Hematopoietic multipotent progenitor cell treated with erythropoietin and hydrocortisone succinate and interleukin-3 and kit ligand, for 4 days (in vitro differentiated cells): Measurements from ENCODE around the gene NNAT.
A peak's percentile ranks its signal among the peaks of the same experiment; 100 is the strongest.
"Not testable (repeated sequence)": the region's sequence is repeated elsewhere in the genome, so short reads cannot be mapped to it uniquely, and the experiment has no call there.

ENCODE experiments used
- DNase-seq: peaks from one replicate; pipeline ENCODE4 v3.0.0-alpha.2; 2015

NNAT gene

DNA sequence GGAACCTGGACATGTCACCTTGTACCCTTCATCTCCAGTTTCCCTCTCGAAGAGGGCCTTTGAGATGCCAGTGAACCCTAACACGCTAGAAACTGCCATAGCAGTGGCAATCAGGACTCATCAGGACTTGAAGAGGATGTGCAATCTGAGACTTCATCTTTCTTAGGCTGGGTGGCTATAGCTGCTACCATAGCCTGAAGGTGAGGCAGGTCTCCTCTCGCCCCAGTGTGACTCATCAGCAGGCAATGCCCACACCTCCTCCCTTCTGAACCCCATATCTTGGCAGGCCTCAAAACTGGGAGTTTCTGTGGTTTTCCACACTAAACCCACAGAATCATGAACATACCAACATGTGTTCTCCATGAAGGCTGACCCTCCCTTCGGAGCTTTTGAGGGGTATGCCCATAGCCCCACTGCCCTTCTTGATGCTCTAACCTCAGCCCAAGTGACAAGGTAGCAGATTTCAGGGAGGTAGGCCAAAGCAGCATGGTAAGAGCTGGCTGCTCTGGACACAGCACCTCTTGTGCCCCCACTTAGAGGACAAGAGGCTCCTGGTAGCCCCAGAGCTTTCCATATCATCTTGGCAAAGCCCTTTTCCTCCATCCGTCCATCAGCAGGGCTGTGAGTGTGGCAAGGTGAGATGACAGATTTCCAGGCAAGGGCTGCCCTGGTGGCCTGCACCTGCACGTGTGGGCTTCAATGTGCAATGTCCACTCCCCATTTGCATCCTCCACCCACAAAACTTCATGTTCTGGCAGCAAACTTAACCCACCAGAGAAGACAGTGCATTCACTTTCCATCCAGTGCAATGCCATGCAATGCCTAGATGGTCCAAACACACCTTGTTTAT is 4.0 kb downstream of the NNAT start:
- peak; percentile 69 for DNase-seq

DNA sequence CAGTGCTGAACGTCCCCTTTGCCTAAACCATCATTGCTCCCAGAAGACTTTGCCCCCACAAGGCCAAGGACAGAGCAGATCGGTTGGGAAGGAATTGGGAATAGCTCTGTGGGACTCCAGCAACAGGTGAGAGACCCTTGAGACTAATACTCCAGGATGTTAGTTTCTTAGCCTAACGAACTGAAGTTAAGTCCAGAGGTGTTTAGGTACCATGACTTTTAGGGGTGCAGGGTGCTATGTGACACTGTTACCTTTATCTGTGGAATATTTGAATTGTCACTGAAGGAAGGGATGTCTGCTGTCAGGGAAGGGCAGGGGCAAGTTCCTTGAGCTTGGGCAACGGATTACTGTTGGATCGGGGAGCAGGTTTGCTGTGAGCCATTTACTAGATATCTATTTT is 4.8 kb downstream of the NNAT start:
- no peak for DNase-seq

DNA sequence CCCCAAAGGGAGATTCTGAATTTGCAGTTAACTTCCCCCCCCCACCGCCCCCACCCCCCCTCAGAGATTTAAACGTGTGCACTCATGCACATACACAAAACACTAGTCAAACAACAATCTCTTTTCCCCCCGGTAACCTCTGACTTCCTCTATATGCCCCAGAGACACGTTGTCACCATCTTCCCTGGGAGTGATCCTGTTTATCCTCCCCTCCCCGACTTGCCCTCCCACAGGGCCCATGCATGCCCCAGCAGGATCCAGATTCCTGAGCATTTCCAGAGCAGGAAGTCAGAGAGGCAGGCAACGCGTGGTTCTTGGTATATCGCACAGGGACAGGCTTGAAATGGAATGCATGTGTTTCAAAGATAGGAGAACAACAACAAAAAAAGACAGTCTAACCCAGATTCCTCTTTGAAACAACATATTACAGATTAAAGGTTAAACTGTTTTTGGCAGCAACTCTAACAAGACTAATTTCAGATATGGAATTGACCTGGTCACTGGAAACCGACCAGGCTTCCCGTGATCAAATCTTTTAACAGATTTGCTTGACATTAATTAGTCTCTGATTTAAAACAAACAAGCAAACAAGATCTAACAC is 5.3 kb downstream of the NNAT start:
- peak; percentile 73 for DNase-seq

DNA sequence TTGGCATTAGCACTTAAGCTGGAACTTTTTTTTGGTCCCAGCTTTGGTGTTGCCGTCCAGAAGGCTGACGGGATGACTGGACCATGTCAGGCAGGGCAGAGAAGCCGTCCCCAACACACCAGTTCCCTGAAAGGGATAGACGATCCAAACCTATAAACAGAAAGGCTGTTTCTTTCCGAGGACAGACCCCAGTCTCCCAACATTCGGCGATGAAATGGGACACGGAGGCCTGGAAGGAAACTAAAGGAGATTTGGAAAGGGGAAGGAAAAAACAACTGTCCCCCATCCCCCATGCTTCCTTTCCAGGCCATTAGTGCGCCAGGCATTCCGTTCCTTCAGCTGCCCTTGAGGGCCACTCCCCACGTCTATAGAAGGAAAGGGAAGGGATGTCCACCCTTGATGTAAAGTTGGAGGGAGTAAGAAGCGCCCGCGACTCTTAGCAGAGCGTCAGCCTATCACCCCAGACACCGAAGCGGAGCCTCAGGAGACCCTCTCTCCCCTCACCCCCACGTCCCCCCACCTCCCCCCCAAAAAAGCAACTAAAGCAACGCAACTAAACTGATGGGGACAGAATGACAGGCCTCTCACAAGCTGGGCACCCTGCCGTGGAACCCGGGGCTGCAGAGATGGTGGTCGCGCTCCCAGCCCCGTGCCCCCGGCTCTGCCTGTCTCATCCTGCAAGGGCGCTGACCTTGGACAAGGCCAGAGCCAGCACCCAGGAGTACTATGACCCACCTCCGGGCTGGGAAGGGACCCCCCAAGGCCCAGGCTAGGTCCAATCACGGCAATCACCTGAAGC is 6.0 kb downstream of the NNAT start:
- DNase-seq = no peak

DNA sequence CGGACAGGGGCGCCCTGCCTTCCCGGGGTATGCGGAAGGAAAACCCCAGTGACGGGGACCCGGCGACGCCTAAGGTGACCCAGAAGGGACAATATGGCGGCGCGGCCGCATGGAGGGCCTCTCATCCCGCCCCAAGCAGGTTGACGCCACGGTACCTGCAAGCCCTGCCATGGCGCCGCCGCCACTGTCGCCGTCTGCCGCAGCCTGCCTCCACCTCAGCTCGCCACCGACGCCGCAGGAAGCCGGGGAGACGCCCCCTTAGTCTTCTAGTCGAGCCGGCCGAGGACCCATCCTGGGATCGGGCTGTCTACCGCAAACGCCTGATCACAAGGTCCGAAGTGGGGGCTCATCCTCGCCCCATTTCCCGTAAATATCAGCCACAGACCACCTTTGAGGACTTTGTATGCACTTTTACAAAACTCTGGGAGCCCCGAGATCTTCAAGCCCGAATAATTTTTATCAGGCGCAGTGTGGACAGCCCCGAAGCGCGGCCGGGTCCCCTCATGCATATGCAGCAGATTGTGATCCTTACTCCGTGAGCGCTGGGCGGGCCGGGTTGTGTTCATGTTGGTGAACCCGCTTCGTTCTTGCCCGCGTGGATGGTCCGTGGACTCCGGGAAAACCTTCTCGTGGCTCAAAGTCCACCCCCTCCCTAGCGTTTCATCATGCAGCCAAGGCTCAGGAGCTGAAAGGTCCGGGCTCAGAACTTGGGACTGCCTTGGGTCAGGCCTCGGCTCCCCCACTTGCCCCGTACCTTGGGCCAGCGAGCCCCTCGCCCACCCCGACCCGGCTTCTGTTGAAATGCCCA is 6.8 kb downstream of the NNAT start, which contains the start of gene BLCAP:
TSS of gene BLCAP (minus strand) at position 239 of the 808 bp plus-strand sequence. CDS start 8,702 bp downstream, outside the sequence.
- DNase-seq = peak; percentile 95

DNA sequence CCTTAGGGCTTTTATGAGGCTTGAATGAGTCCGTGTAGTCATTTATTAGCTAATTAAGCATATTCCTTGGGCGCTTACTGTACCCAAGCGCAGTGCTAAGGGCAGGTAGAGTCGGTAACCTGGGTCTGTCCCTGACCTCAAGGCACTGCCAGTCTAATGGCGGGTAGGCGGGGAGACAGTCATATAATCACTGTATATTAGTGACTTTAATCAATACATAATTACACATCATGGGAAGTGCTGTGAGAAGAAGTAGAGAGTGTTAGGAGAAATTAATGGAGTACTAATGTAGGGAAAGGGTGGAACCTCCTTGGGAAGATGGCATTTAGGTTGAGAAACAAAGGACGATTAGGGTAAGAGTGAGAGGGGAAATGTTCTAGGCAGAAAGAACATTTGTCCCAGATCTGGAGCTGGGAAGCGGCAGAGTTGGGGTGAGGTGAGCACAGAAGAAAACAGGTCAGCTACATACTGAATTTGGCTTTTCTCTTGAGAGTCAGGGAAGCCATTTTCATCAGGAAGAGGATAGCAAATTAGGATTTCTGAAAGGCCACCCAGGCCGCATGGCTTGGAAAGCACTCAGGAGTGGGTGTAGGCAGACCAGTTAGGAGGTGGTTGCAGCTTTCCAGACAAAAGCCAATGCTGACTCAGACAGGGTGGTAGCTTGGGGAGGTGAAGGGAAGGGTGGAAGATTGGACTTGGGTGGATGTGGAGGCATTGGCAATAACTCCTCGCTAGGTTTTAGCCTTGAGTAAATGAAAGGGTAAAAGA is 7.6 kb downstream of the NNAT start:
- DNase-seq = no peak

DNA sequence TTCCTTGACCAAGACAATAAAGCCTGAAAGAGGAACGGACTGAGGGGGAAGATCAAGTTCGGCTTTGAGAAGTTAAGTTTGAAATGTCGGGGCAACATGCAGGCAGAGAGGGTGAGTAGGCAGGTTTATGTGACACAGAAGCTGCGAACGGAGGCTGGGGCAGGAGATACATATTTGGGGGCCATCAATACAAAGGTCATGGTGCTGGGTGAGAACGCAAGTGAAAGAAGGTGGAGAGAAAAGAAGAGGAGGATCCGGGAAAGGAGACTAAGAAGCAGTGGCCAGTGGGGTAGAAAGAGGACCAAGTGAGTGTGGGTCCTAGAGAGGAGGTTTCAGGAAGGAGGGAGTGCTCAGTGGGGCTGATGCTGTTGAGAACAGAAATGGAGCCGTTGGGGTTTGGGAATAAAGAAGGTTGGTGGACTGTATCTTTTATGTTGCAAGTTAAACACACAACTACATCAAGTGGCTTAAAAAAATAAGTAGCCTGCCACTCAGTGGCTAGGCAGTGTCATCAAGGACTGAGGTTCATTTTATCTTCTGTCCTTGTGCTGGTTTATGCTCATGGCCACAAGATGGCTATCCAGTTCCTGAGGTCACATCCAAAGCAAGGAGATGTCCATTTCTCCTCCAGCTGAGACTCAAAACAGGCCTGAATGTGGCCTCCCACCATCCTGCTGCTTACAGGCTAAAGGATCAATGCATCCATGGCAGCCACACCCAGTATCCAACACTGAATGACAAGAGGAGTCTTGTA is 8.3 kb downstream of the NNAT start:
- DNase-seq = peak; percentile 46

DNA sequence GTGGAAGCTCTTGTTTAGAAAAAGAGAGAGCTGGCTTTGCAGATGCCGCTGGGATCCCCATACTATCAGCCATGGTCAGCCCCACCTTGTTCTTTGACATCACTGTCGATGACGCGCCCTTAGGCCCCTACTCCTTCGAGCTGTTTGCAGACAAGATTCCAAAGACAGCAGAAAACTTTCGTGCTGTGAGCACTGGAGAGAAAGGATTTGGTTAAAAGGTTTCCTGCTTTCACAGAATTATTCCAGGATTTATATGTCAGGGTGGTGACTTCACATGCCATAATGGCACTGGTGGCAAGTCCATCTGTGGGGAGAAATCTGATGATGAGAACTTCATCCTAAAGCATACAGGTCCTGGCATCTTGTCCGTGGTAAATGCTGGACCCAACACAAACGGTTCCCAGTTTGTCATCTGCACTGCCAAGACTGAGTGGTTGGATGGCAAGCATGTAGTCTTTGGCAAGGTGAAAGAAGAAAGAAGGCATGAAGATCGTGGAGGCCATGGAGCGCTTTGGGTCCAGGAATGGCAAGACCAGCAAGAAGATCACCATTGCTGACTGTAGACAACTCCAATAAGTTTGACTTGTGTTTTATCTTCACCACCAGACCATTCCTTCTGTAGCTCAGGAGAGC is 9.0 kb downstream of the NNAT start:
- DNase-seq = no peak

DNA sequence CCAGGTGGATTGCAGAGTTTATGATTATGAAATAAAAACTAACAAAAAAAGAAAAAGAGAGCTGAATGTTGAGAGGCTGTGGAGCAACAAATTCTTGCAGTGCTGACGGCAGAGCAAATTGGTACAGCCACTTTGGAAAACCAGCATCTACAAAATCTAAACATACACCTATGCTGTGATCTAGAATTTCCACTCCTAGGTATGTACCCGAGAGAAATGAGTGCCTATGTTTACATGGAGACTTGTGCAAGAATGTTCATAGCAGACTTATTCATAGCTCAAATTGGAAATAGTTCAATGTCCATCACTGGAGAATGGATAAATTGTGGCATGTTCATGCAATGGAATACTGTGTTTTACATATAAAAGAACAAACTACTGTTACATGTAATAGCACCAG is 9.6 kb downstream of the NNAT start:
- DNase-seq = no peak

DNA sequence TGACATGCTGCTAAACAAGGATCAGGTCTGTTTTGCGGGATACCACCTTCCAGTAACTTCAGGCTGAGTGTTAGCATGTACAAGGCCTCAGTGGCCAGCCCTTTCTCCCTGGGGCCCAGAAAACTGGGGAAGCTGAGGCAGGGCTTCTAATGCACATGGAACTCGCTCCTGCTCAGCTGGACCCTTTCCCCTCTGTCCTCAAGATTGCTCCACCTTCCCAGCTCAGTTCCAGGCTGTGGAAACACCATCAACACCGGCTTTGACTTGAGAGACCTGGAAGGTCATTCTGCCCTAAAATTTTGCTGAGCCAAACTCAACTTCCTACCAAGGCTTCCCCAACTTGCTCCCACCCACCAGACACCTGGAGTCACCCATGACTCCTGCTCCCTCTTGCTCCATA is 10.8 kb downstream of the NNAT start:
- no peak for DNase-seq

DNA sequence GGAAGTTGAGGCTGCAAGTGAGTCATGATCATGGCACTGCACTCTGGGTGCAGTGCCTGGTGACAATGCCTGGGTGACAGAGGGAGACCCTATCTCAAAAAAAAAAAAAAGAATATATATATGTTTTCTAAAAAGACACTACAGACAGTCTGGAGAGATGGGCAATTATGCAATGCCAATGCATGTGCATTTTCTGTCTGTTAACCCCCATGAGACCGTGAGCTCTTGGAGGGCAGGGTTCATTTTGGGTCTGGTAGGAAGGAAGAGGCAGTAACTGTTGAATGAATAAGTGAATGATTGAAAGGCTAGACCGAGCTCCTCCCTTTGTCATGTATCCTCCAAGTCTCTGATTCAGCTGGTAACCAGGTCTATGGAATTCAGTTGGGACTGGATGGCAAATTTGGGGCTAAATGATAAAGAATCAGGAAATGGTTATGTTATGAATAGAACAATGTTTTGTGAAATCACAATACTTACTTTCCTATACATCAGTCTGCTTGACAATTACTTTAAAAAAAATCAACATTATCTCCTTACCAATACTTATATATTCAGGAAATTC is 12.2 kb downstream of the NNAT start:
- DNase-seq = no peak

DNA sequence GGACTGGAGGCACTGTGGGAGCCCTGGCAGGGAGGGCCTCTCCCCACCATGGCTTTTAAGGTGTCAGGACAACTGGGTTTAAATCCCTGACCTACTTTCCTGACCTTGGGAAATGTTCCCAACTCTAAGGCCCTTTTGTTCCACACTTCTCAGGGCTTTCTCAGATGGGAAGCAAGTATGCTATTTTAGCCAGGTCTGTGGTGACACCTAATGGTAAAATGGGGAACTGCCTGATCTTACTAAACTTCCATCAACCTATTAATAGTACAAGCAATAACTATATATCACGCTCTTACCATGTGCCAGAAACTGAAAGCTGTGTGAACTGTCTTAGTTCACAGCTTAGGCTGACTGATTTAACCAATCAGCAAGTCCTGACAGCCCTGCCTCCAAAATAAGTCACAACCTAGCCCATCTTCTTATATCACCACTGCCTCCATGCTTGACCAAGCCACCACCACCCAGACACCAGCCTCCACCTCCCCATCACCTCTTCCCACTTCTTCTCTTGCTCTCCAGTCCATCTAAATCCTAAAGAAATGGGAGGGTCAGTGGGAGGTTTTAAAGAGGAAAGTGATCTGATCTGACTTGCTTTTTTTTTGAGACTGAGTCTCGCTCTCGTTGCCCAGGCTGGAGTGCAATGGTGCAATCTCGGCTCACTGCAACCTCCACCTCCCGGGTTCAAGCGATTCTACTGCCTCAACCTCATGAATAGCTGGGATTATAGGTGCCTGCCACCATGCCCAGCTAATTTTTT is 13.5 kb downstream of the NNAT start:
- peak; percentile 84 for DNase-seq

DNA sequence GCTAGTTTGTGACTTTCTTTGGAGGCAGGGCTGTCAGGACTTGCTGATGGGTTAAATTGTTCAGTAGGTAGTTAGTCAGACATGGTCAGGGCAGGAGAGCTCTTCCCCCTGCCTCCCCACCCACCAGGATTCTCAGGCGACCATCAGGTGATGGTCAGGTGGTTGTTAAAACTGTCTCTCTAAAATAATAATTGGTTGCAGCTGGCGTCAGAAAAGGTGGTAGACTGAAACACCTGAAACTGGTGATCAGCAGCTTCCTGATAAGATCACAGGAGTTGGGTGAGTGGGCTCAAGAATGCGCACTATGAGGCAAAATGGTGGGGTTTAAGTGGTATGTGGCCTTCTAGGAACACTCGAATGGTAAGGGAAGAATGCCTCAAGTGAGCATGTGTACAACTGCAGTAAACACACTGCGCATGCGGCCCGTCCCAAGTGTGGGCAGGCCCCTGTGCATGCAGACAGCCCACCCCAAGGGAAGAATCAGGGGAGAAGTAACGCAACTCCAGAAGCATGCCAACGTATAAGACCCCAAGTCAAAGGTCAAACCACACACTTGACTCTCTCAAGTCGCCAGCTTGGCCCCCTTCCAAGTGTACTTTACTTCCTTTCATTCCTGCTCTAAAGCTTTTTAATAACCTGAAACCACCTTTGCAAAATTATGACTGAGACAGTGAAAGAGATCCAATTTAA is 14.5 kb downstream of the NNAT start:
- DNase-seq = no peak

DNA sequence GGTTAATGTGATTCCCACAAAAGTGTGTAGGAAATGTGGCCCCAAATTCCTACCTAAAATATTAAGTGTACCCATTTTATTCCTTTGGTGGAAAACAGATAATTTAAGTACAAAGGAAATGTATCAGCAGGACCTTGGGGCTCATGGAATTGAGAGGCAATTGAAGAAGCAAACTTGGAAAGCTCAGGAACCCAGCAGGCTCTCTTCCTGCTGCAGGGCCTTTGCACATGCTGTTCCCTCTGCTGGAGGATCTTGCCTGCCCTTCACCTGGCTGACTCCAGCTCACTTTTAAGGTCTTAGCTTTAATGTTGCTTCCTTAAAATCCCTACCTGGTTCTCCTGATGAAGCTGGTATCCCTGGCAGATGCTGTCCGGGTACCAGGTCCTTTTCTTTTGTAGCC is 16.5 kb downstream of the NNAT start:
- no peak for DNase-seq

DNA sequence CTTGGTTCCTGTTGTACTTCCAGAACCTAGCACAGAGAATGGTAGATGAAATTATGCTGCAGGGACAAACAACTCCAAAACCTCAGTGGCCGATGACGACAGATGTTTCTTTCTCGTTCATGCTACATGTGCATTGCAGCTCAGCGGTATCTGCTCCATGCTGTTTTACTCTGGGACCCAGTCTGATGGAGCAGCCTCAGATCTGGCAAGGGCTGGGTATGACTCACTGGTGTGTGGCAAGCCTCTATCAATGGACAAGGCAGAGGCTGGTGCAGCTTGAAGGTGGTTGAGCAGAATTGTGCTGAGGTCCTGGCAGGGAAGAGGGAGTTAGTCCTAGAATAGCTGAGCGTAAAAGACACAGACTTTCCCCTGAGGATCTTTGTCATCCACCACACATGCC is 17.0 kb downstream of the NNAT start:
- DNase-seq = peak; percentile 50

DNA sequence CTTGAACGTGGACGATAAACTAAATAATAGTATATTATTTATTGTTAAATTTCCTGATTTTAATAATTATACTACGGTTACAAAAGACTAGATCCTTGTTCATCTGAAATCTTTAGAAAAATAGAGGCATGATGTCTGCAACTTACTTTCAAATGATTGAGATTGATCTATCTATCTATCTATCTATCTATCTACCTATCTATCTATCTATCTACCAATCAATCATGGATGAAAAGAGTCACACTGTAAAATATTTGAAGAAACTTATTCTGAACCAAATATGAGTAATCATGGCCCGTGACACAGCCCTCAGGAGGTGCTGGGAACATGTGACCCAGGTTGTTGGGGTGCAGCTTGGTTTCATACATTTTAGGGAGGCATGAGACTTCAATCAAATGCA is 18.4 kb downstream of the NNAT start:
- no peak for DNase-seq

DNA sequence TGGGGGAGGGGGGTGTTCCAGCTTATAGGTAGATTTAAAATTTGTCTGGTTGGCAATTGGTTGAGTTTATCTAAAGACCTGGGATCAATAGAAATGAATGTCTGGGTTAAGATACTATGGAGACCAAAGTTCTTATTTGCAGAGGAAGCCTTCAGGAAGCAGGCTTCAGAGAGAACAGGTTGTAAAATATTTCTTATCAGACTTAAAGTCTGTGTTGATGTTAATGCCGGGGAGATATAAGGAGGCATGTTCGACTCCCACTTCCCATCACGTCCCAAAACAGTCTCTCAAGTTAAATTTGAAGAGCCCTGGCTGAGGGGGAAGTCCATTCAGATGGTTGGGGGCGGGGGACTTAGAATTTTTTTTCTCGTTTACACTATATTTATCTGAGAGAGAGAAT is 19.0 kb downstream of the NNAT start:
- no peak for DNase-seq

DNA sequence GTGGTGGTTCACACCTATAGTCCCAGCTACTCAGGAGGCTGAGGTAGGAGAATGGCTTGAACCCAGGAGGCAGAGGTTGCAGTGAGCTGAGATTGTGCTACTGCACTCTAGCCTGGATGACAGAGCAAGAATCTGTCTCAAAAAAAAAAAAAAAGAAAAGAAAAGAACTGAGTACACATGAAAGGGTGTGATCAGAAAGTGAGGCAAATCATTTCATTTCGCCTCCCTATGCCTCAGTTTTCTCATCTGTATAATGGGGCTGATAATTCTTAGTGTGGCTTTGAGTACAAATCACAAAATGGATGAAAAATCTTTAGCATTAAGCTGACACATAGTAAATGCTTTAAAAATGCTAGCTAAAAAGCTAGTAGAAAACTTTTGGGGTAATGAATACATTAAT is 19.8 kb downstream of the NNAT start:
- not testable (repeated sequence) for DNase-seq

DNA sequence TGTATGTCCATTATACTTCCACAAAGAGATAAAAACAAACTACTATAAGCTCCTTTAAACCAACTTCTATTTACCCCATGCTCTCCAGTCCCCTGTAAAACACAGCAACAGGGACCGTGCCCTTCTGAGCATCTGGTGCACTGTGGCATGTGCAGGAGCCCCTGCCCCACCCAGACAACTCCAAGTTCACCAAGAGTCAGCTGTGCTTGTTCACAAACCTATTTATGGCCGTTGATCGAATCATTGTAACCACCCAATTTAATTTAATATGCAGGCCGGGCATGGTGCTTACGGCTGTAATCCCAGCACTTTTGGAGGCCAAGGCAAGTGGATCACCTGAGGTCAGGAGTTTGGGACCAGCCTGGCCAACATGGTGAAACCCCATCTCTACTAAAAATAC is 20.3 kb downstream of the NNAT start:
- no peak for DNase-seq
